Mesothelial cell of epicardium (in vitro differentiated cells): ENCODE data around the gene CCDC63. TPM values are rescaled to one million over a fixed set of nuclear protein-coding genes. Genes with fewer than 3 reads are reported as not detected.

Experiments
- DNase-seq, 2 experiments: peaks; one replicate each; pipeline ENCODE4 v3.0.0; 2021; ENCODE audit warnings: low spot score in 2 of 2; ENCODE audit not compliant: unreplicated experiment in 2 of 2
- H3K27ac Mint-ChIP-seq: 2 replicates; pipeline ENCODE4 v1.8.0; 2021; ENCODE audit warnings: mixed read lengths
- H3K27me3 Mint-ChIP-seq: 2 replicates; pipeline ENCODE4 v1.8.0; 2021; ENCODE audit warnings: low read depth, mixed read lengths
- H3K36me3 Mint-ChIP-seq: 2 replicates; pipeline ENCODE4 v1.8.0; 2021; ENCODE audit warnings: mixed read lengths
- H3K4me1 Mint-ChIP-seq: 2 replicates; pipeline ENCODE4 v1.8.0; 2021; ENCODE audit warnings: mixed read lengths
- H3K4me3 Mint-ChIP-seq: 2 replicates; pipeline ENCODE4 v1.8.0; 2021; ENCODE audit warnings: mild to moderate bottlenecking, moderate library complexity, mixed read lengths
- H3K9me3 Mint-ChIP-seq: 2 replicates; pipeline ENCODE4 v1.8.0; 2021; ENCODE audit warnings: mixed read lengths
- total RNA-seq: library from RNA; stranded (reverse); gene quantifications from 3 replicates; pipeline ENCODE4 v1.2.1, GENCODE V29; 2021
- TF ChIP-seq, protein P1 (sequence below): fragments of 200-600 bp; sonication (generic); IDR thresholded peaks from one replicate; pipeline ENCODE4 v1.5.0; 2021; ENCODE audit warnings: antibody characterized with exemption; ENCODE audit not compliant: unreplicated experiment

CCDC63 gene
- total RNA-seq, 1 donor from 2014 or later, result not detected

- H3K4me3 Mint-ChIP-seq, result no peak overlapping the region
- H3K9me3 Mint-ChIP-seq, result no peaks in the 10 kb centered on the region
- DNase-seq, result no peak
- peaks cover 40% of the 10 kb centered on the region for H3K27me3 Mint-ChIP-seq
- H3K4me1 Mint-ChIP-seq, result no peaks in the 10 kb centered on the region
- TF ChIP-seq, protein P1, sequence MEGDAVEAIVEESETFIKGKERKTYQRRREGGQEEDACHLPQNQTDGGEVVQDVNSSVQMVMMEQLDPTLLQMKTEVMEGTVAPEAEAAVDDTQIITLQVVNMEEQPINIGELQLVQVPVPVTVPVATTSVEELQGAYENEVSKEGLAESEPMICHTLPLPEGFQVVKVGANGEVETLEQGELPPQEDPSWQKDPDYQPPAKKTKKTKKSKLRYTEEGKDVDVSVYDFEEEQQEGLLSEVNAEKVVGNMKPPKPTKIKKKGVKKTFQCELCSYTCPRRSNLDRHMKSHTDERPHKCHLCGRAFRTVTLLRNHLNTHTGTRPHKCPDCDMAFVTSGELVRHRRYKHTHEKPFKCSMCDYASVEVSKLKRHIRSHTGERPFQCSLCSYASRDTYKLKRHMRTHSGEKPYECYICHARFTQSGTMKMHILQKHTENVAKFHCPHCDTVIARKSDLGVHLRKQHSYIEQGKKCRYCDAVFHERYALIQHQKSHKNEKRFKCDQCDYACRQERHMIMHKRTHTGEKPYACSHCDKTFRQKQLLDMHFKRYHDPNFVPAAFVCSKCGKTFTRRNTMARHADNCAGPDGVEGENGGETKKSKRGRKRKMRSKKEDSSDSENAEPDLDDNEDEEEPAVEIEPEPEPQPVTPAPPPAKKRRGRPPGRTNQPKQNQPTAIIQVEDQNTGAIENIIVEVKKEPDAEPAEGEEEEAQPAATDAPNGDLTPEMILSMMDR, result no peak
- no peak overlapping the region for H3K27ac Mint-ChIP-seq
- H3K36me3 Mint-ChIP-seq, result no peaks in the 10 kb centered on the region
Measured at GRCh38 chr12:110818511-110818910, 28.3 kb upstream of the CCDC63 start.

DNA sequence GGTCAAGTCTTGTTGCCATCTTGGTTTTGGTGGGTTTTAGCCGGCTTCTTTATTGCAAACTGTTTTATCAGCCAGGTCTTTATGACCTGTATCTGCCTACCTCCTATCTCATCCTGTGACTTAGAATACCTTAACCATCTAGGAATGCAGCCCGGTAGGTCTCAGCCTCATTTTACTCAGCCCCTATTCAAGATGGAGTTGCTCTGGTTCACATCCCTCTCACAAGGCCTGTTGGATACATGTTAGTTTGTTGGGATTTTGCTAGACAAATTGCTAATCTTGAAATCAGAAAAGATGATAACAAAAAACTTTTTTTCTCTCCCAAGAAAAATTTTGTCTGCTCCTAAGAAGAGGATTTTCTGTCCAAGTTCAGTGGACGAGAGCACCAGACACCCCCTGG lies 27.6 kb upstream of the CCDC63 start:
- TF ChIP-seq, protein P1, result no peak
- Mint-ChIP-seq H3K9me3 (no peaks in the 10 kb centered on the region), H3K27ac (no peak overlapping the region), H3K36me3 (no peaks in the 10 kb centered on the region), H3K27me3 (peaks cover 41% of the 10 kb centered on the region), H3K4me3 (no peak overlapping the region), H3K4me1 (no peaks in the 10 kb centered on the region)
- no peak for DNase-seq

- Mint-ChIP-seq H3K4me1 (no peaks in the 10 kb centered on the region), H3K27me3 (peaks cover 40% of the 10 kb centered on the region), H3K4me3 (no peak overlapping the region), H3K36me3 (no peaks in the 10 kb centered on the region), H3K27ac (no peak overlapping the region), H3K9me3 (no peaks in the 10 kb centered on the region)
- TF ChIP-seq, protein P1, result no peak
- no peak for DNase-seq
Measured at GRCh38 chr12:110819646-110820045, 27.1 kb upstream of the CCDC63 start.

DNA sequence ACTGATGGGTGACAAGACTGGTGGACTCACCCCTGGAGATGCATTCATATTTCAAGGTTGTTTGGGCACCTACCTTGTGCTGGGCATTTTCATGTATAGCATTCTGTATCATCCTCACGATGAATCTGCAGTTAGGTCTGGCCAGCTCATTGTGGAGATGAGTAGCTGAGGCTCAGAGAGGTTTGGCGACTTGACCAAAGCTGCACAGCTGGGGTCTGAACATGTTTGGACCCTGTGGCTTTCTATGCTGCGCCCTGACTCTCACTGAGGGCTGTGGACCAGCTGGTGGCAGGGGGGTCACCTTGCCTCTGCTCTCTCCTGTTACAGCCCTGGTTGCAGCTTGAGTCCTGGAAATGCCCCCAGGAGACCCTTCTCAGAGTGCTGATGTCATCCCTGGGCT lies 24.9 kb upstream of the CCDC63 start:
- peaks cover 35% of the 10 kb centered on the region for H3K27me3 Mint-ChIP-seq
- TF ChIP-seq, protein P1, result no peak
- H3K27ac Mint-ChIP-seq, result no peak overlapping the region
- no peak overlapping the region for H3K4me3 Mint-ChIP-seq
- no peak for DNase-seq
- no peaks in the 10 kb centered on the region for H3K9me3 Mint-ChIP-seq
- H3K36me3 Mint-ChIP-seq, result no peaks in the 10 kb centered on the region
- H3K4me1 Mint-ChIP-seq, result no peaks in the 10 kb centered on the region

- Mint-ChIP-seq H3K4me1 (no peaks in the 10 kb centered on the region), H3K27ac (no peak overlapping the region), H3K36me3 (no peaks in the 10 kb centered on the region), H3K9me3 (no peaks in the 10 kb centered on the region), H3K27me3 (peaks cover 38% of the 10 kb centered on the region), H3K4me3 (no peak overlapping the region)
- TF ChIP-seq, protein P1, result no peak
- no peak for DNase-seq
Measured at GRCh38 chr12:110822821-110823415, 23.9 kb upstream of the CCDC63 start.

DNA sequence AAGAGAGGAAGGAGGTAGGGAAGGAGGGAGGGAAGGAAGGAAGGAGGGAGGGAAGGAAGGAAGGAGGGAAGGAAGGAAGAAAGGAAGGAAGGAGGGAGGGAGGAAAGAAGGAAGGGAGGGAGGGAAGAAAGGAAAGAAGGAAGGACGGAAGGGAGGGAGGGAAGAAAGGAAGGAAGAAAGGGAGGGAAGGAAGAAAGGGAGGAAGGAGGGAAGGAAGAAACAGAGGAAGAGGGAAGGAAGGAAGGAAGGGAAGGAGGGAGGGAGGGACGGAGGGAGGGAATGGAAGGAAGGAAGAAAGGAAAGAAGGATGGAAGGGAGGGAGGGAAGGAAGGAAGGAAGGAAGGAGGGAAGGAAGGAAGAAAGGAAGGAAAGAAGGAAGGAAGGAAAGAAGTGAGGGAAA lies 22.4 kb upstream of the CCDC63 start:
- DNase-seq, result no peak
- TF ChIP-seq, protein P1, result no peak
- no peak overlapping the region for H3K4me3 Mint-ChIP-seq
- H3K9me3 Mint-ChIP-seq, result no peaks in the 10 kb centered on the region
- H3K4me1 Mint-ChIP-seq, result no peaks in the 10 kb centered on the region
- no peaks in the 10 kb centered on the region for H3K36me3 Mint-ChIP-seq
- peaks cover 38% of the 10 kb centered on the region for H3K27me3 Mint-ChIP-seq
- no peak overlapping the region for H3K27ac Mint-ChIP-seq
